PFSK-1 (cell line): ENCODE data around the gene DSTN.

Experiments used
- FOXP2 ChIP-seq: optimal IDR thresholded peaks from 2 replicates; pipeline ENCODE3; 2011; ENCODE audit warnings: borderline replicate concordance, control low read depth, inconsistent platforms; ENCODE audit not compliant: insufficient read depth; ENCODE audit errors: extremely low read length, extremely low read depth
- POLR2AphosphoS5 ChIP-seq: IDR thresholded peaks from 2 replicates; pipeline ENCODE4 v1.6.1; 2012; ENCODE audit warnings: low read depth, mild to moderate bottlenecking, control low read depth, low read length, moderate library complexity
- REST ChIP-seq, 2 experiments: IDR thresholded peaks; 2 replicates each; pipeline versions ENCODE4 v1.6.1 to v1.8.0; 2011 to 2012; ENCODE audit warnings: low read depth in 2 of 2, low read length in 2 of 2, control low read depth in 1 of 2, inconsistent platforms in 1 of 2, mild to moderate bottlenecking in 1 of 2, moderate library complexity in 1 of 2; ENCODE audit not compliant: insufficient read depth in 1 of 2
- SIN3A ChIP-seq: IDR thresholded peaks from 2 replicates; pipeline ENCODE4 v1.6.1; 2012; ENCODE audit warnings: mild to moderate bottlenecking, low read length, moderate library complexity, borderline replicate concordance; ENCODE audit not compliant: insufficient read depth
- TAF1 ChIP-seq: IDR thresholded peaks from 2 replicates; pipeline ENCODE4 v1.6.1; 2012; ENCODE audit warnings: low read length, control low read depth, borderline replicate concordance; ENCODE audit not compliant: insufficient read depth

The DSTN gene

DNA sequence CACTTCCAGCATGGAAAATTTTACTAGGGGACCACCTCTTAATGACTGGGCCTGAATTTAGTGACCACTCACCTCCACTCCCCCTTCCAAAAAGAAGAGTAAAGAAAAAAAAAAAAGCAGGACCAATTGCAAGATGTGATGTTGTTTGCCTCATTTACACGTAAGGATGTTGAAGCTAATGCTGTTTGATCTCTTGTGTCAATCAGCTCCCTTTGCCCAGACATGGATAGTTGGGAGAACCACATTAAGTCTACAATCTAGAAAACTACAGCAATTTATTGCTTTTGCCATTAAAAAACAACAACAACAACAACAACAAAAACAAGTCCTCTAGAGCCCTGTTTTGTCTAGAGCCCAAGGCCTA, 11.0 kb upstream of the DSTN start:
- TF ChIP-seq REST (IDR thresholded peaks at IDR 0.05; ENCODE audit: insufficient read depth in 1 of 2, low read depth in 2 of 2, low read length in 2 of 2) (no peak), TAF1 (no peak), POLR2AphosphoS5 (no peak), SIN3A (no peak), FOXP2 (no peak)

DNA sequence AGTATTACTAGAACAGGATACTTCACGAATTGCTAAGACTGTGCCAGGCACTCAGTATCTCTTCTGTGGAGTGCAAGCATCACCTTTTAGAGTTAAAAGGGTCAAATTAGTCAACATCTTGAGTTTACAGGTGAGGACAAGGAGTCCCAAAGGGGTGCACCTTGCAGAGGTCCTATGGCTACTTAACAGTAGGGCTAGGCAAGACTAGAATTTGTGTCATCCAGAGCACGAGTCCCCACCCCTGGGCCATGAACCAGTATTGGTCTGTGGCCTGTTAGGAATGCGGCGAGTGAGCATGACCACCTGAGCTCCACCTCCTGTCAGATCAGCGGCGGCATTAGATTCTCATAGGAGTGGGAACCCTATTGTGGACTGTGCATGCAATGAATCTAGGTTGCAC, 10.5 kb upstream of the DSTN start:
- TF ChIP-seq SIN3A: no peak
- no peak for TF ChIP-seq REST (IDR thresholded peaks at IDR 0.05; ENCODE audit: insufficient read depth in 1 of 2, low read depth in 2 of 2, low read length in 2 of 2)
- no peak for TF ChIP-seq FOXP2
- no peak for TF ChIP-seq POLR2AphosphoS5
- TF ChIP-seq TAF1: no peak

- TF ChIP-seq SIN3A (no peak), FOXP2 (no peak), REST (IDR thresholded peaks at IDR 0.05; ENCODE audit: insufficient read depth in 1 of 2, low read depth in 2 of 2, low read length in 2 of 2) (no peak), TAF1 (no peak), POLR2AphosphoS5 (no peak)
Measured at GRCh38 chr20:17560344-17561074, 9.4 kb upstream of the DSTN start.

DNA sequence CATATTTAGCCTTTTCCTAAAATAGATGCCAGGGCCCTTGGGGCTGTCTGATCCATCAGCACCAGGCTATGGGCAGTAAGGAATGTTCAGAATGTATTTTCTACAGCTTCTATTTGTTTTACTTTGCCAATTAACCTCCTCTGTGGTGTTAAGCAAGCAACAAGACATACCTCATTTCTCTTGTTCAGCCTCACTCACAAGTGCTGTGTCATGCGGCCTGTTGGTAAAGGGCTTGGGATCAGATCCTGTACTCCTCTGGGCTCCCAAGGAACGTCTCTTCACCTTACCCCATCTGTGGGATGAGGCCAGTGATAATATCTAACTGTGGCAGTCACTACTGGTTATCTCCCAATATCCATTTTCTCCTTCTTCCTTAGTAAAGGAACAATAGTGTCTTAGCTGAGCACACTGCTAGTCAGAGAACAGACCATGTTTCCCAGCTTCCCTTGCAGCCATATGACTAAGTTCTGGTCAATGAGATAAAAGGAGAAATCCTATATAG, 7.0 kb upstream of the DSTN start:
- no peak for TF ChIP-seq SIN3A
- no peak for TF ChIP-seq POLR2AphosphoS5
- no peak for TF ChIP-seq FOXP2
- no peak for TF ChIP-seq TAF1

DNA sequence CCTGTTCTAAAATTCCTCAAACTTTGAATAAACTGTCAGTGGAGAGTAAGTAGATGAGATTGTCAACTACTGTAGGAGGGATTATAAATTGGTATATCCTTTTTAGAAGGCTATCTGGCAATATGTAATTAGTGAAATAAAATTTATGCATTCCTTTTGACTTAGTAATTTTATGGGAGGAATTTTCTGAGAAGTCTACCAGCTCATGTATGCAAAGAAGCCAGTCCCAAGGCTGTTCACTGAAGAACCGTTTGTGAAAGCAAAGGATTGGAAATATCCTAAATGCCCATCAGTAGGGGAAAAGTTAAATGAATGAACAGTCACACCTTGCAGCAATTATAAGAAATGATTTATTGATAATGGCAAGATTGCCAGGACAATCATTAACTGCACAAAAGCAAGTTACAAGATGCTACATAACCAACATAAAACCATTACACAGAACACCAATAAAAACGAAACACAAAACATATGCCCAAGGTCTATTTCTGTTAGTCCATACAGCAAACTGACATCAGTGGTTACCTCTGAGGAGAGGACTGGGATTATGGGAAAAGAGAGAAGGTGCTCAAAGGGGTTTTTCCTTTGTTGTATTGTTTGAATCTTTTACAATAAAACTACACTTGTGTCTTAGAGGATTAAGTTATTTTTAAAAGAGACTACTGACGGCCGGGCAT, 4.6 kb upstream of the DSTN start:
- TF ChIP-seq POLR2AphosphoS5 (no peak), FOXP2 (no peak), REST (IDR thresholded peaks at IDR 0.05; ENCODE audit: insufficient read depth in 1 of 2, low read depth in 2 of 2, low read length in 2 of 2) (no peak), SIN3A (no peak), TAF1 (no peak)
